Measurements from ENCODE around the gene CALR3. TPM values are rescaled to one million over a fixed set of nuclear protein-coding genes. Genes with fewer than 3 reads are reported as not detected.
A peak's percentile ranks its signal among the peaks of the same experiment; 100 is the strongest.
"Not testable (repeated sequence)": the region's sequence is repeated elsewhere in the genome, so short reads cannot be mapped to it uniquely, and the experiment has no call there.

The CALR3 gene
- total RNA-seq, 1 experiment from 2014 or later, result not detected

DNA sequence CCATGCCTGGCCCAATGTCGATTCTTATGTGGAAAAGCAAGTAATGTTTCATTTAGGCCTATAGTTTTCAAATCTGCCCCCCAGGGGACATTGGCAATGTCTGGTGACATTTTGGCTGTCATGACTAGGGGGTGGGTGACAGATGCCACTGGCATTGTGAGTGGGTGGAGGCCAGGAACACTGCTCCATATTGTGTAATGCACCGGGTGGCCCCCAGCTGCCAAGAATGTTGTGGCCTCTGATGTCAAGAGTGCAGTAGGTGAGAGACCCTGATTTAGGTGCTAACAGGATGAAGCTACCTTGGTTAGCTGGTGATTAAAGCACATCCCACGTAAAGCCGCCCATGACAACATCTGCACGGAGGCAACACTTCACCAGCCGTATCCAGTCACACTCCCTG is 11.0 kb upstream of the CALR3 start:
- no peak for DNase-seq (ENCODE audit: low spot score)
- in situ Hi-C loops (cut with HindIII; ENCODE audit: low sequenced_read_pairs), result no loop called here

- in situ Hi-C loops (cut with HindIII; ENCODE audit: low sequenced_read_pairs); DNase-seq (ENCODE audit: low spot score): not testable (repeated sequence)
These were observed 10.2 kb upstream of the CALR3 start for GRCh38 chr19:16506161-16506560.

DNA sequence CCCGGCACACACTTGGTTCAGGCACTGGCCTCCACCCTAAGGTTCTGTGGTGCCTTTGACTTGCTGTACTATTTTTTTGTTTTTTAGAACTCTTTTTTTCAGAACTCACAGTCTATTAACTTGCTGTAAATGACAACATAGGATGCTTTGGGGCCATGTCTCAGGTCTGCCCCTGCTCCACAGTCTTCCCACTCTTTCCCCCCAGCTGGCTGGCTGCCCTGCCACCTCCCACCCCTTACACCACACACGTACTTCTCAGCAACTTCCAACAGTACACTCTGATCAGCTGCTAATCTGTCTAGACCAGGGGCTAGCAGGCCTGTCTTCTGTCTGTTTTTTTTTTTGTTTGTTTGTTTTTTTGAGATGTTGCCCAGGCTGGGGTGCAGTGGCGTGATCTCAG is 8.3 kb upstream of the CALR3 start:
- in situ Hi-C loops (cut with HindIII; ENCODE audit: low sequenced_read_pairs), result no loop called here
- no peak for DNase-seq (ENCODE audit: low spot score)

DNA sequence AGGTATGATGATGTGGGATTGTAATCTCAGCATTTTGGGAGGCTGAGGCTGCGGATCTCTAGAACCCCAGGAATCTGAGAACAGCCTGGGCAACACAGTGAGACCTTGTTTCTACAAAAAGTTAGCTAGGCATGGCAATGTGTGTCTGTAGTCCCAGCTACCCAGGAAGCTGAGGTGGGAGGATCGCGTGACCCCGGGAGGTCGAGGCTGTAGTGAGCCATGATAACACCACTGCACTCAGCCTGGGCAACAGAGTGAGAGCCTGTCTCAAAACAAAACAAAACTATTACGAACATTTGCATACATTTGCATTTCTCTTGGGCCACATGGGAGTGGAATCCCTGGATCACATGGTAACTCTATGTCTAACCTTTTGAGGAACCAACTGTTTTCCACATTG is 1.9 kb upstream of the CALR3 start:
- in situ Hi-C loops (cut with HindIII; ENCODE audit: low sequenced_read_pairs), result no loop called here
- DNase-seq (ENCODE audit: low spot score), result no peak

DNA sequence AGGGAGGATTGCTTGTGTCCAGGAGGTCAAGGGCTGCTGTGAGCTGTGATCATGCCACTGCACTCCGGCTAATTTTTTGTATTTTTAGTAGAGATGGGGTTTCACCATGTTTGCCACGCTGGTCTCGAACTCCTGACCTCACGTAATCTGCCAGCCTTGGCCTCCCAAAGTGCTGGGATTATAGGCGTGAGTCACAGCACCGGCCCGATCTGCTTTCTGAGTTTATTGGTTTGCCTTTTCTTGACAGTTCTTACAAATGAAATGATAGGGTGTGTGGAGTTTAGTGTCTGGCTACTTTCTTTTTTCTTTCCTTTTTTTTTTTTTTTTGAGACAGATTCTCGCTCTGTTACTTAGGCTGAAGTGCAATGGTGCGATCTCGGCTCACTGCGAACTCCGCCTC is 1.1 kb upstream of the CALR3 start:
- DNase-seq (ENCODE audit: low spot score), result no peak
- in situ Hi-C loops (cut with HindIII; ENCODE audit: low sequenced_read_pairs), result no loop called here

DNA sequence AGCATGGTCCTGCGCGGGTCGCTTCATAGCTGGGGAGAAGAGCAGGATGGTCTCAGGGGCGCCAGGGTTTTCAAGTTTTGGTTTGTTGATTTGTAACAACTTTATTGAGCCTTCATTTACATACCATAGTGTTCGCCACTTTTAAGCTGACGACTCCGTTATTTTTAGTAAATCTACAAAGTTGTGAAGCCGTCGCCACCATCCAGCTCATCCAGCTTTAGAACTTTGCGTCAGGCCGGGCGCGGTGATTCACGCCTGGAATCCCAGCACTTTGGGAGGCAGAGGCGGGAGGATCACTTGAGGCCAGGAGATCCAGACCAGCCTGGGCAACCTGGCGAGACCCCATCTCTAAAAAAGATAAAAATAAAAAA is 631 bp upstream of the CALR3 start:
- in situ Hi-C loops (cut with HindIII; ENCODE audit: low sequenced_read_pairs), result no loop called here
- DNase-seq (ENCODE audit: low spot score), result no peak

GRCh38 chr19:16486476-16486875 is 9.5 kb downstream of the CALR3 start:
- DNase-seq (ENCODE audit: low spot score); in situ Hi-C loops (cut with HindIII; ENCODE audit: low sequenced_read_pairs): not testable (repeated sequence)

GRCh38 chr19:16482745-16483144 is 13.2 kb downstream of the CALR3 start:
- no peak for DNase-seq (ENCODE audit: low spot score)

DNA sequence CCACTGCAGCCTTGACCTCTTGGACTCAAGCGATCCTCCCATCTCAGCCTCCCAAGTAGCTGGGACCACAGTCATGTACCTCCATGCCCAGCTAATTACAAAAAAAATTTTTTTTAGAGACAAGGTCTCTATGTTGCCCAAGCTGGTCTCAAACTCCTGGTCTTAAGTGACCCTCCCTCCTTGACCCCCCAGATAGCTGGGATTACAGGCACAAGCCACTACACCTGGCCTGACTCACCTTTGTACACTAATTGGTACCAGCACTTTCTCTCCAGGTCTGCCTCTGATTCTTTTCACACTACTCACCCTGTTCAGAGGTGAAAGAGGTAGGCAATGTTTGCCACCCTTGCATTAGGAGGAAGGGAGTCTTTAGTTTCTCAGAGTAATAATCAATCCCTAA is 18.7 kb downstream of the CALR3 start:
- in situ Hi-C loops (cut with HindIII; ENCODE audit: low sequenced_read_pairs), result no loop called here
- DNase-seq (ENCODE audit: low spot score), result no peak

More at GRCh38 chr19:16482745-16483144, 13.2 kb downstream of the CALR3 start:
- in situ Hi-C loops (cut with HindIII; ENCODE audit: low sequenced_read_pairs), result no loop called here

DNA sequence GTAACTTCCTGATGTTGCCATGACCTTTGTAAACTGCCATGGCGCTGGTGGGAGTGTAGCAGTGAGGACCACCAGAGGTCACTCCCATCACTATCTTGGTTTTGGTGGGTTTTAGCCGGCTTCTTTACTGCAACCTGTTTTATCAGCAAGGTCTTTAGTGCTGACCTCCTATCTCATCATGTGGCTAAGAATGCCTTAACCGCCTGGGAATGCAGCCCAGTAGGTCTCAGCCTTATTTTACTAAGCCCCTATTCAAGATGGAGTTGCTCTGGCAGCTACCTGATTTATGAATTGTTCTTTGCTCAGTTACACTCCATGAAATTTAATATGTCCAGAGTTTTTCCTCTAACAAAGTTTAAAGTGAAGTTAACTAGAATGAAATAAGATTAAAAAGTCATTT is 19.6 kb downstream of the CALR3 start:
- in situ Hi-C loops (cut with HindIII; ENCODE audit: low sequenced_read_pairs), result no loop called here
- DNase-seq (ENCODE audit: low spot score), result no peak

DNA sequence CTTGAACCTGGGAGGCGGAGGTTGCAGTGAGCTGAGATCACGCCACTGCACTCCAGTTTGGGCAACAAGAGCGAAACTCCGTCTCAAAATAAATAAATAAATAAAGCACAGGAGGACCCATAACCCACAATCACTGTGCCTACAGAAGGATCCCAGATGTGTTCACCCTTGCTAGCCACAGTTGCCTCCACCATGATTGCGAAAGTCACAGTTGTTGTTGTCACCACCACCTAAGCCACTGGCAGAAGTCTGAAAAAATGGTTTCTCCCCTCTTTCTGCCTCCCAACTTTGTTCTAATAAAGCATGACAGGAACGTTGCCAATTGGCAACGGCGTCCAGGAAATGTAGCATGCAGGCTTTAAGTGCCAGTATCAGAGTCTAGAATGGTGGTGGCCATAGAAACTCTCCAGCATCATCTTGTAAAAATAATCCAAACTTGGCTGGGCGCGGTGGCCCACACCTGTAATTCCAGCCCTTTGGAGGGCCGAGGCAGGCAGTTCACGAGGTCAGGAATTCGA is 22.0 kb downstream of the CALR3 start:
- in situ Hi-C loops (cut with HindIII; ENCODE audit: low sequenced_read_pairs), result no loop called here
- DNase-seq (ENCODE audit: low spot score), result no peak

GRCh38 chr19:16472992-16473391 is 23.0 kb downstream of the CALR3 start:
- DNase-seq (ENCODE audit: low spot score), result no peak
- in situ Hi-C loops (cut with HindIII; ENCODE audit: low sequenced_read_pairs), result no loop called here

- DNase-seq (ENCODE audit: low spot score); in situ Hi-C loops (cut with HindIII; ENCODE audit: low sequenced_read_pairs): not testable (repeated sequence)
These were observed 23.4 kb downstream of the CALR3 start for GRCh38 chr19:16472559-16472899.

GRCh38 chr19:16470911-16471811 is 24.8 kb downstream of the CALR3 start:
- in situ Hi-C loops (cut with HindIII; ENCODE audit: low sequenced_read_pairs), result no loop called here
- DNase-seq (ENCODE audit: low spot score), result peak; percentile 46

DNA sequence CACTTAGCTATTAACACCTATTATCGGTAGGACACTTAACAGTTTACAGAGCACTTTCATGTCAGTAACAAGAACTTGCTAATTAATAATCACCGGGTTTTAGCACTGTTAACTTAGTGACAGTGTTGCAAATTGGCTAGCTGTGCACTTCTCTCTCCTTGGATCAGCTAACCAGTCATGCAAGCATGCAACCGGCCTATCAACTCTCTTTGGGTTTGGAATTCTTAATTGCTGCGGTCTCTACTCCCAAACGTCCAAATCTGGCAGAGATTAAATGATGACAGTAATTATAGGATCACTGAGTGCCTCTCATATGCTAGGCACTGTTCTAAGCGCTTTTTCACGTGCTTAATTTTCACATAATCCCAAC is 25.4 kb downstream of the CALR3 start:
- in situ Hi-C loops (cut with HindIII; ENCODE audit: low sequenced_read_pairs), result no loop called here
- DNase-seq (ENCODE audit: low spot score), result no peak

GRCh38 chr19:16467581-16467980 is 28.4 kb downstream of the CALR3 start:
- in situ Hi-C loops (cut with HindIII; ENCODE audit: low sequenced_read_pairs), result no loop called here
- DNase-seq (ENCODE audit: low spot score), result peak; percentile 67

- DNase-seq (ENCODE audit: low spot score); in situ Hi-C loops (cut with HindIII; ENCODE audit: low sequenced_read_pairs): not testable (repeated sequence)
These were observed 29.1 kb downstream of the CALR3 start for GRCh38 chr19:16466802-16467427.

DNA sequence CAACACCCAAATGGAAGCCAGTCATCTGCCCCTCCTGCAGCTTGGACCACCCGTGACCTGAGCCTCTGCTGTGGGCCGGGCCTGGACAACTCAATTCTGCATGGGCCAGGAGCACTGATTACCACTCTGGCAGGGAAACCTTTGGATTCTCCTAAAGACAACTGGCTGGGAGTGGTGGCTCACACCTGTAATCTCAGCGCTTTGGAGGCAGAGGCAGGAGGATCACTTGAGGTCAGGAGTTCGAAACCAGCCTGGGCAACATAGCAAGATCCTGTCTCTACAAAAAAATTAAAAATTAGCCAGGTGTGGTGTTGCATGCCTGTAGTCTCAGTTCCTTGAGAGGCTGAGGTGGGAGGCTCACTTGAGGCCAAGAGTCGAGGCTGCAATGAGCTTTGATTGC is 30.7 kb downstream of the CALR3 start:
- in situ Hi-C loops (cut with HindIII; ENCODE audit: low sequenced_read_pairs), result no loop called here
- DNase-seq (ENCODE audit: low spot score), result no peak

- DNase-seq (ENCODE audit: low spot score), result no peak
- in situ Hi-C loops (cut with HindIII; ENCODE audit: low sequenced_read_pairs), result no loop called here
These were observed 31.9 kb downstream of the CALR3 start for GRCh38 chr19:16463991-16464575.

- in situ Hi-C loops (cut with HindIII; ENCODE audit: low sequenced_read_pairs), result no loop called here
- no peak for DNase-seq (ENCODE audit: low spot score)
These were observed 32.5 kb downstream of the CALR3 start for GRCh38 chr19:16463341-16463990.

Data from G401 (cell line).